Transverse colon (tissue), 4 donors: ENCODE data around the gene OR6X1. TPM values are rescaled to one million over a fixed set of nuclear protein-coding genes. Genes with fewer than 3 reads are reported as not detected.

Experiments used
- DNase-seq: peaks from one replicate; pipeline ENCODE4 v3.0.0-alpha.2; 2019
- H3K27ac ChIP-seq, 4 donors: fragments of 200-600 bp; sonication (generic); 2 replicates each; pipeline ENCODE4 v1.5.1; 2016 to 2018; ENCODE audit warnings: inconsistent platforms in 4 of 4
- H3K27me3 ChIP-seq: fragments of 200-600 bp; sonication (generic); 2 replicates; pipeline ENCODE4 v1.5.1; 2017; ENCODE audit warnings: inconsistent platforms
- H3K36me3 ChIP-seq, 4 donors: fragments of 200-600 bp; sonication (generic); 2 replicates each; pipeline ENCODE4 v1.5.1; 2017 to 2019; ENCODE audit warnings: inconsistent platforms in 4 of 4
- H3K4me1 ChIP-seq, 4 donors: fragments of 200-600 bp; sonication (generic); 2 replicates each; pipeline ENCODE4 v1.5.1; 2017 to 2020; ENCODE audit warnings: inconsistent platforms in 4 of 4
- H3K4me3 ChIP-seq, 4 donors: fragments of 200-600 bp; sonication (generic); 1 replicate in 1 of 4; 2 replicates in 3 of 4; pipeline versions ENCODE4 v1.5.1 to v1.6.1; 2017 to 2019; ENCODE audit warnings: inconsistent platforms in 4 of 4
- H3K9me3 ChIP-seq, 2 donors: fragments of 200-600 bp; sonication (generic); 2 replicates each; pipeline ENCODE4 v1.5.1; 2017 to 2019; ENCODE audit warnings: inconsistent platforms in 2 of 2
- EP300 ChIP-seq: sonication (generic); formaldehyde crosslinking; IDR thresholded peaks from one replicate; pipeline ENCODE4 v1.6.1; 2017; ENCODE audit warnings: antibody characterized with exemption, low read depth
- POLR2A ChIP-seq: fragments of 450-650 bp; IDR thresholded peaks from one replicate; pipeline ENCODE4 v1.6.1; 2016; ENCODE audit warnings: antibody characterized with exemption, mild to moderate bottlenecking, moderate library complexity
- POLR2AphosphoS5 ChIP-seq, 3 donors: sonication (generic); formaldehyde crosslinking; IDR thresholded peaks; one replicate each; pipeline ENCODE4 v1.6.1; 2016; ENCODE audit warnings: antibody characterized with exemption in 3 of 3
- WGBS, 2 donors: methylation state at CpG; one replicate each; pipeline ENCODE4 v1.1.5; 2018; ENCODE audit warnings: low coverage in 1 of 2; 5-methylcytosine and 5-hydroxymethylcytosine counted together
- in situ Hi-C, 4 donors: fragments of 200-750 bp; cut with MboI; loops; one replicate each; pipeline versions ENCODE4 v1.15.0 to v1.15.1; 2017; ENCODE audit warnings: low sequenced_read_pairs in 3 of 4, low pct_ligation_motif_present in 1 of 4, low pct_unique_long_range_greater_than_20kb in 1 of 4
- intact Hi-C: fragments of 100-400 bp; cut with DNase I; formaldehyde crosslinking; loops from one replicate; pipeline ENCODE4 v1.15.1; 2023; ENCODE audit warnings: low total_unique reads
- total RNA-seq, 4 donors: library from RNA; depleted of rRNA; stranded (reverse); fragments of >200 nt; gene quantifications; one replicate each; pipeline ENCODE4 v1.1.0, GENCODE V29; 2016
- TF ChIP-seq, protein P1 (sequence below), 5 experiments: fragments of 200-600 bp in 3 of 5; fragments of 450-650 bp in 2 of 5; sonication (generic) in 3 of 5; IDR thresholded peaks; 1 replicate in 2 of 5; 2 replicates in 3 of 5; pipeline ENCODE4 v1.5.1; 2016 to 2017; ENCODE audit warnings: antibody characterized with exemption in 5 of 5, inconsistent platforms in 3 of 5, mild to moderate bottlenecking in 2 of 5, moderate library complexity in 1 of 5

The OR6X1 gene
- total RNA-seq, 4 donors from 2014 or later, result 0.68 TPM; not detected in 3

DNA sequence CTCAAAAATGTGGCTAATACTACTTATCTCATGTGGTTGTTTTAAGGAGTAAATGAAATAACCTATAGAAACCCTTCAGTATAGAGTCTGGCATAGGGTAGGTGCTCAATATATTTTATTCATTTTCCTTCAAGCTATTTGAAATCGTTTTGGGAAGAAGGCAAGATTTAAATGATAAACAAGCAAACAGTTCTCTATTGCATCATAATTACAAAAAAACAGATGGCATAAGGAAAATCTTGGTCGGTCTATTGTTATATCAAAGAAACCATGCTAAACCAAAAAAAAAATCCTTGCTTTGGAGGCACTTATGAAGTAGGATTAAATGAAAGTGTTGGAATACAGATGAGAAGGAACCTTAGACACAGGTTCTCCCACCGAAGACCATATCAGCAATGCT, 17.5 kb downstream of the OR6X1 start:
- peaks cover 0 to 8% (median 0%) of the 10 kb centered on the region in 4 donors for H3K36me3 ChIP-seq
- TF ChIP-seq POLR2AphosphoS5 (IDR thresholded peaks at IDR 0.05) (no peak), POLR2A (no peak), EP300 (no peak)
- TF ChIP-seq, protein P1, sequence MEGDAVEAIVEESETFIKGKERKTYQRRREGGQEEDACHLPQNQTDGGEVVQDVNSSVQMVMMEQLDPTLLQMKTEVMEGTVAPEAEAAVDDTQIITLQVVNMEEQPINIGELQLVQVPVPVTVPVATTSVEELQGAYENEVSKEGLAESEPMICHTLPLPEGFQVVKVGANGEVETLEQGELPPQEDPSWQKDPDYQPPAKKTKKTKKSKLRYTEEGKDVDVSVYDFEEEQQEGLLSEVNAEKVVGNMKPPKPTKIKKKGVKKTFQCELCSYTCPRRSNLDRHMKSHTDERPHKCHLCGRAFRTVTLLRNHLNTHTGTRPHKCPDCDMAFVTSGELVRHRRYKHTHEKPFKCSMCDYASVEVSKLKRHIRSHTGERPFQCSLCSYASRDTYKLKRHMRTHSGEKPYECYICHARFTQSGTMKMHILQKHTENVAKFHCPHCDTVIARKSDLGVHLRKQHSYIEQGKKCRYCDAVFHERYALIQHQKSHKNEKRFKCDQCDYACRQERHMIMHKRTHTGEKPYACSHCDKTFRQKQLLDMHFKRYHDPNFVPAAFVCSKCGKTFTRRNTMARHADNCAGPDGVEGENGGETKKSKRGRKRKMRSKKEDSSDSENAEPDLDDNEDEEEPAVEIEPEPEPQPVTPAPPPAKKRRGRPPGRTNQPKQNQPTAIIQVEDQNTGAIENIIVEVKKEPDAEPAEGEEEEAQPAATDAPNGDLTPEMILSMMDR (IDR thresholded peaks at IDR 0.05), result no peak
- intact Hi-C loops, result no loop called here
- no peaks in the 10 kb centered on the region for H3K9me3 ChIP-seq
- H3K4me1 ChIP-seq, result peaks cover 8 to 16% (median 12%) of the 10 kb centered on the region in 4 donors
- 74 to 80% methylated on average over 3 of the region's 3 CpGs for WGBS, 2 donors
- H3K27me3 ChIP-seq, result no peaks in the 10 kb centered on the region
- H3K27ac ChIP-seq, result no peak overlapping the region
- no peak overlapping the region for H3K4me3 ChIP-seq
- DNase-seq, result no peak
- in situ Hi-C loops, result no loop called here

DNA sequence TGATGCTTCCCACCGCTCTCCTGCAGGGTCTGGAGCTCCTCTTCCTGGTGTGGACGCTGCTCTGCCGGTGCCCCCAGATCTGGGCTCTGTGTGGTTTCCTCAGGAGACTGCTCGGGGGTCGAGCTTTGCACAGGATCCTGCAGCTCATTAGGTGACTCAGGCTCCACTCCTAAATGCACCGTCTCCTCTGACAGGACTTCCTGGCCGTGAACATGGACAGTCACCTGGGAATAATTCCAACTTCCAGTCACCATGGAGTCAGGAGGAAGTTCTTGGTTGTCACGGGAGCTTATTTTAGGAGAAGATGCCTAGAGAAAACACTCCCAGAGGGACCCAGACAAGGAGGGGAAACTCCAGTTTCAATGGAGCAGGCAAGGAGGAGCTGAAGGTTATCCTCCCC, 24.7 kb downstream of the OR6X1 start:
- Histone ChIP-seq H3K4me3 (no peak overlapping the region), H3K27me3 (no peaks in the 10 kb centered on the region), H3K36me3 (peaks cover 0 to 57% (median 27%) of the 10 kb centered on the region in 4 donors), H3K27ac (no peak overlapping the region), H3K9me3 (no peaks in the 10 kb centered on the region), H3K4me1 (no peaks in the 10 kb centered on the region)
- intact Hi-C loops (no loop called here), in situ Hi-C loops (no loop called here)
- 87% methylated on average over 8 of the region's 8 CpGs; no CpG with 5 or more reads in 1 of the 2 donors for WGBS, 2 donors
- DNase-seq, result no peak
- TF ChIP-seq, protein P1 (IDR thresholded peaks at IDR 0.05), result no peak
- TF ChIP-seq EP300 (no peak), POLR2A (no peak), POLR2AphosphoS5 (IDR thresholded peaks at IDR 0.05) (no peak)

DNA sequence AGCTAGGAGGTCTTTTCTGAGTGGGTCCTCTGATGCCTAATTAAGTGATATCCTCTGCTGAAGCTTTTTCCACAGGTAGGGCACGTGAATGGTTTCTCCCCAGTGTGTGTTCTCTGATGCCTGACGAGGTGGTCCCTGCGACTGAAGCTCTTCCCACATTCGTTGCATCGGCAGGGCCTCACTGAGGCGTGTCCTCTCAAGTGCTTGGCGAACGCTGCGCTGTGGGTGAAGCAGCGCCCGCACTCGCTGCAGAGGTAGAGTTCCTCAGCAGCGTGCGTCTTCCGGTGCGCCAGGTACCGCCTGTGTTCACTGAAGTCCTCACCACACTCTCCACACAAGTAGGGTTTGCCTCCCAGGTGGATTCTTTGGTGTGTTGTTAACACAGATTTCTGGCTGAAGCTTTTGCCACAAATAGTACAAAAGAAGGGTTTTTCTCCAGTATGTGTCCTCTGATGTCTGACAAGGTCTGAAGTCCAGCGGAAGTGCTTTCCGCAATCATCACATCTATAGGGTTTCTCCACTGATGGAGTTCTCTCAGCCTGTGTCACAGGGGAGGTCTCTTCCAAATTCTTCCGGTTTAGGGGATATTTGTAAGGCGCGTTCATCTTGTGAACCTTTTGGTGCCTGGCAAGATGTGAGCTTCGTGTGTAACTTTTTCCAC, 28.2 kb downstream of the OR6X1 start:
- Histone ChIP-seq H3K27ac (no peak overlapping the region), H3K27me3 (no peaks in the 10 kb centered on the region), H3K36me3 (peaks cover 0 to 57% (median 27%) of the 10 kb centered on the region in 4 donors), H3K4me3 (no peak overlapping the region), H3K9me3 (no peaks in the 10 kb centered on the region), H3K4me1 (no peaks in the 10 kb centered on the region)
- intact Hi-C loops, result no loop called here
- 96% methylated on average over 23 of the region's 23 CpGs; no CpG with 5 or more reads in 1 of the 2 donors for WGBS, 2 donors
- in situ Hi-C loops, result no loop called here
- TF ChIP-seq EP300 (no peak), POLR2A (no peak), POLR2AphosphoS5 (IDR thresholded peaks at IDR 0.05) (no peak)
- TF ChIP-seq, protein P1 (IDR thresholded peaks at IDR 0.05), result no peak
- DNase-seq, result no peak

DNA sequence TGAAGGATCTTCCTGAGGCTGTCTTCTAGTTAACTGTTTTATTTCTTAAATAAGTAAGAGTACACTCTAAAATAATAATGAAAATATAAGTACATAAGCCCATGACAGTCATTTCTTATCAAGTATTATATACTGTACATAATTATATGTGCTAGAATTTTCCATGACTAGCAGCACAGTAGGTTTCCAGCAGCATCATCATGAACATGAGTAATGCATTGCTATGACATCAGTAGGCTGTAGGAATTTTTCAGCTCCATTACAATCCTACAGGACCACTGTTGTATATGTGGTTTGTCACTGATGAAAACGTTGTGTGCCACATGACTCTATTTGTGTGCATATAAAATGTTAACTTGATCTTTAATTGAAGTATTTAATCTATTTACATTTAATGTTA, 34.9 kb downstream of the OR6X1 start:
- intact Hi-C loops (no loop called here), in situ Hi-C loops (no loop called here)
- Histone ChIP-seq H3K4me1 (no peaks in the 10 kb centered on the region), H3K36me3 (no peaks in the 10 kb centered on the region), H3K27me3 (peaks cover 5% of the 10 kb centered on the region), H3K27ac (no peak overlapping the region), H3K9me3 (no peaks in the 10 kb centered on the region), H3K4me3 (no peak overlapping the region)
- DNase-seq, result no peak
- WGBS, 2 donors, result 36 to 61% methylated on average over 1 of the region's 1 CpG
- TF ChIP-seq EP300 (no peak), POLR2A (no peak), POLR2AphosphoS5 (IDR thresholded peaks at IDR 0.05) (no peak)
- TF ChIP-seq, protein P1 (IDR thresholded peaks at IDR 0.05), result no peak
